ENCODE results near the gene ZNF385A.

ZNF385A gene

GRCh38 chr12:54390668-54391551 lies 6.4 kb upstream of the ZNF385A start:
- DNase-seq: no peak

- no peak for DNase-seq
Observed at GRCh38 chr12:54390176-54390667, 5.7 kb upstream of the ZNF385A start.

- no peak for DNase-seq
Observed at GRCh38 chr12:54389607-54390175, 5.2 kb upstream of the ZNF385A start.

- DNase-seq: no peak
Observed at GRCh38 chr12:54389134-54389508, 4.6 kb upstream of the ZNF385A start.

- DNase-seq: no peak
Observed at GRCh38 chr12:54388237-54389133, 4.0 kb upstream of the ZNF385A start.

- DNase-seq: no peak
Observed at GRCh38 chr12:54387114-54387467, 2.6 kb upstream of the ZNF385A start.

- no peak for DNase-seq
Observed at GRCh38 chr12:54386403-54387113, 2.0 kb upstream of the ZNF385A start.

- peak; percentile 71 for DNase-seq
Observed at GRCh38 chr12:54385251-54385914, 850 bp upstream of the ZNF385A start.

- DNase-seq: no peak
Observed at GRCh38 chr12:54383041-54383609, 1.4 kb downstream of the ZNF385A start.

GRCh38 chr12:54381136-54381535 lies 3.4 kb downstream of the ZNF385A start:
- no peak for DNase-seq

GRCh38 chr12:54379398-54380201 lies 4.9 kb downstream of the ZNF385A start:
- DNase-seq: peak; percentile 89

- peak; percentile 60 for DNase-seq
Observed at GRCh38 chr12:54378796-54379397, 5.6 kb downstream of the ZNF385A start.

- DNase-seq: no peak
Observed at GRCh38 chr12:54377797-54378515, 6.6 kb downstream of the ZNF385A start.

- DNase-seq: no peak
Observed at GRCh38 chr12:54377007-54377406, 7.5 kb downstream of the ZNF385A start.

- no peak for DNase-seq
Observed at GRCh38 chr12:54376596-54376995, 7.9 kb downstream of the ZNF385A start.

- no peak for DNase-seq
Observed at GRCh38 chr12:54375259-54375579, 9.3 kb downstream of the ZNF385A start.

GRCh38 chr12:54374562-54375258 lies 9.8 kb downstream of the ZNF385A start:
- no peak for DNase-seq

- no peak for DNase-seq
Observed at GRCh38 chr12:54373649-54374561, 10.6 kb downstream of the ZNF385A start.

All from midbrain (tissue), 1 donor.